Left cardiac atrium (tissue), 4 donors: ENCODE data around the gene MAML3. TPM values are rescaled to one million over a fixed set of nuclear protein-coding genes. Genes with fewer than 3 reads are reported as not detected.

Source experiments
- ATAC-seq, 2 donors: fragments of 200-7000 bp; cut with Tn5 transposase; one replicate each; pipeline ENCODE4 v1.9.1; 2020; ENCODE audit warnings: mild to moderate bottlenecking in 2 of 2, moderate library complexity in 2 of 2
- DNase-seq: peaks from one replicate; pipeline ENCODE4 v3.0.0-alpha.2; 2020
- intact Hi-C, 2 donors: fragments of 100-400 bp; cut with DNase I; formaldehyde crosslinking; loops; one replicate each; pipeline versions ENCODE4 v1.14.1 to v1.15.1; 2022 to 2023
- total RNA-seq, 2 donors: library from RNA; stranded (reverse); fragmentation: NEBNext Ultra II Directional; extraction: Animal tissue kit (Norgen Biotek cat#: 25700); gene quantifications; one replicate each; pipeline ENCODE4 v1.2.1, GENCODE V29; 2021
- donor health status: DM: no; HTN: yes; CAD: no.
- donor health status: DM: no; HTN: yes; CAD: no; lungs with severe emphysema.
- donor health status: DM: yes; HTN: yes; CAD: no.
- donor health status: Dilated cardiomyopathy.

Gene MAML3
- total RNA-seq, 2 donors from 2014 or later: 2.6 to 3.0 TPM

GRCh38 chr4:140003876-140004548, 150.0 kb downstream of the MAML3 start:
- DNase-seq (no peak), ATAC-seq (no peak)
- intact Hi-C loops: loop anchor here (10.0 kb wide), 3 partner anchors 251 to 269 kb away; no protein-coding TSS in a partner anchor

- no peak for ATAC-seq
- intact Hi-C loops: loop anchor here (10.0 kb wide), 3 partner anchors 255 to 265 kb away; no protein-coding TSS in a partner anchor
- DNase-seq: no peak
Observed at GRCh38 chr4:140000232-140000631, 153.8 kb downstream of the MAML3 start.

DNA sequence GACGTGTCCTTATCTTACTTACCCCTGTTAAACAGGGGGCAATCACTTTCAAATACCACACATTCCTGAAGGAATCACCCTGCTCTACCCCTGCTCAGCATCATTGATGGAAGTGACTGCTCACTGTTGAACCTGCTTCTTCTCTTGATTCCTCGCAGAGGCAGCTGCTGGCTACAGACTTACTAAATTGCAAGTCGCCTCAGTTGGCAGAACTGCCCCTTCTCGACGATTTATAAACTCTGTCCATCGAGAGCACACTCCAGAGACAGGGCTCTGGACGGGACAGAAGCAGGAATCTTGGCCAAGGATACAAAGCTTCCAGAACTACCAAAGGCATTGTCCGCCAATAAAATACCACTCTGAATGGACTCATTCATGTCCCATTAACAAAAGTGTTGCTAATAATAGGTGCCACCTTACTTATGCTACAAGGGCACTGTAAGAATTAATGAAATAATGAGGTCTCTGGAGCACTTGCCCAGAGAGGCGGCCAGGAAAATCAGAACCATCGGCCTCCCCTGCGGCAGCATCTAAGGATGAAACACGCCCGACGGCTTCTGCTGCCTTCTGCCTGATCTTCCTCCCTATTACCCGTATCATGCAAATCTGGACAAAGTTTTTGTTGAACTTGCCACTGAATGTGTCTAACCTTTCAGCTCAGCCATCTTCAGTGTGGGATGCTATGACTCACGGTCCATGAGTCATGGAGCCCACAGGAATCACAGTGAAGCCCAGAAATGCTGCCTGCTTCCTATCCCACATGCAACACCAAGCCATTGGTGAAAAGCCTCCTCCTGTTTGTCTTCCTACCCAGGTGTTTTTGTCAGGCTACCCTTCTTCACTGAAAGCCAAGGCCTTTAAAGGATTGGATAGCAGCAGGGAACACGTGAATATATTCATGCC, 164.9 kb downstream of the MAML3 start:
- ATAC-seq: peak; percentile 72 to 98
- intact Hi-C loops: no loop called here
- peak; percentile 71 for DNase-seq

DNA sequence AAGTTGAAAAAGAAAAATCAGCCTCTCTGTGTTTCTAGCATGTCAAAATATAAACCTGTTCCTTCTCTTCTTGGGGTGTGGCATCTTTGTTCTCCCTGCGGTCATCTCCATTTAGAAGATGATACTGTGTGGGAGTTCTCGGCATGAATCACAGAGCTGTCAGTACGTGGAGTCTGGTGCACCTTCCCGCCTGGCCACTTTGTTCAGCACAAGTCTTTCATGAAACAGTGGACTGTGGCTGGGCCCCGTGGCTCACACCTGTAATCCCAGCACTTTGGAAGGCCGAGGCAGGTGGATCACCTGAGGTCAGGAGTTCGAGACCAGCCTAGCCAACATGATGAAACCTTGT, 166.5 kb downstream of the MAML3 start:
- ATAC-seq: peak in 1 of 2 donors; percentile 36
- intact Hi-C loops: no loop called here

DNA sequence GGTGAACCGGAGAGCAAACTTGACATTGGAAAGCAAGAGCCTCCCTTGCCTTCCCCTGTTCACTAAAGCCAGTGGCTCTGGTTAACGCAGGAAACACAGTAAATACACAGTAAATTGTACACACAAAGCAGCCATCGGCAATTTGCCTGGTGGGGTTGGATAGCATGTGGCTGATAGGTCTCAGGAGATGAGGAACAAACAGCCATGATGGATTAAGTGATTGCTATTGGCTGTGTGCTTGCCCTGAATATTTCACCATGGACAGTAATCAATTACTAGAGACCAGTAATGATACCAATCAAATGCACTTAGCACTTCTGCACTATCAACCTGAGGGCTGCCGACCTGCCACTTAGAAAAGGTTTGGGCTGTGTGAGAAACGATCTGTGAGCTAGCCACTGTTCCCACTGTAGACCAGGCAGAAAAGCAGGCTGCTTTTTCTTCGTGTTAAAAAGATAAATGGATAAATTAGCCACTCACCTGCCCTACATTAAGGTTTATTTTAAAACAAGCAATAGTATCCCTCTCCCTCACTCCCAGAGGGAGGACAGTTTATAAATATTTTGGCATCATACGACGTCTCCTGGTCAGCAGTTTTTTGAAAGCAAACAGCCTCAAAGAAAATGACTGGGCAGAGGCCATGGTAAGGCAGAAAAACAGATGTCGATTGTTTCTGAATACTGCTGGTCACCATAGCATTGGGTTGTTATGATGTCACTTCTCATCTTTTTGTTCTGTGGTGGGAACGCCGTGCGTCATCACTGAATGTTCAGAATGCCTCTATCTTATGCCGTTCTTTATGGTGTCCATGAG, 167.1 kb downstream of the MAML3 start:
- intact Hi-C loops: no loop called here
- DNase-seq (no peak), ATAC-seq (peak; percentile 19 to 21)

More for the DNA sequence above, 166.5 kb downstream of the MAML3 start:
- no peak for DNase-seq

- intact Hi-C loops: no loop called here
Observed at GRCh38 chr4:139986106-139986505, 167.9 kb downstream of the MAML3 start.

DNA sequence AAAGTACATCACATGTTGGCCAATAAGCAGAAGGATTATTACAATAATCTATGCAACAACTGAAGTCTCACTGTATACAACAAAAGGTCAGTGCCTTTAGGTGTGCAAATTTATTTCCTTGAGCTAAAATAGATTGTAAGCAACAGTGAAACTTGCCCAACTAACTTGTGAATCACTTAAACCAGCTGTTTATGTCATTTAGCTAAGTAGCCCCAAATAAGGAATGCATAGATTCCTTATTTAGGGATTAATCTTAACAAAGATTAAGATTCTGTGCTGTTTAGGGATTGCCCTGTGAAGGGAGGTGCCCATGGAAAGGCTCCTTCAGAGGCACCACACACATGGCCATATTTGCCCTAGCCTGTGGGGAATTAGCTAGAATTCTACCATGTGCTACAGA, 168.6 kb downstream of the MAML3 start:
- intact Hi-C loops: no loop called here
- no peak for DNase-seq
- no peak for ATAC-seq

More at GRCh38 chr4:139986106-139986505, 167.9 kb downstream of the MAML3 start:
- ATAC-seq (no peak), DNase-seq (no peak)

DNA sequence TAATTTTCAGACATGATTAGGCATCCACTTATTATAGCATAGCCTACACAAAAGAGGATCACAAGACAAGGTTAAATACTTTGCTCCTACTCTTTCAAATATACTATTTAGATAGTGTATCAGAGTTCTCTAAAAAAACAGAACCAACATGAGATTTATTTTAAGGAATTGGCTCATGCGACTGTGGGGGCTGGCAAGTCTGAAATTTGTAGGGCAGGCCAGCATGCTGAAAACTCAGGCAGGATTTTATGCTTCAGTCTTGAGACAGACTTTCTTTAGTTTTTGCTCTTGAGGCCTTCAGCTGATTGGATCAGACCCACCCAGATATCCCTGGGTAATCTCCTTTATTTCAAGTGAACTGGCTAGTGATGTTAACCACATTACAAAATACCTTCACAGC, 169.5 kb downstream of the MAML3 start:
- ATAC-seq (no peak), DNase-seq (no peak)
- intact Hi-C loops: no loop called here

- no peak for DNase-seq
- ATAC-seq: peak in 1 of 2 donors; percentile 37
- intact Hi-C loops: no loop called here
Observed at GRCh38 chr4:139978692-139979091, 175.3 kb downstream of the MAML3 start.

- DNase-seq (no peak), ATAC-seq (no peak)
- intact Hi-C loops: no loop called here
Observed at GRCh38 chr4:139977838-139978609, 176.0 kb downstream of the MAML3 start.

GRCh38 chr4:139975830-139976272, 178.1 kb downstream of the MAML3 start:
- peak; percentile 70 to 80 for ATAC-seq
- no peak for DNase-seq
- intact Hi-C loops: no loop called here

- no peak for DNase-seq
- intact Hi-C loops: no loop called here
- ATAC-seq: no peak
Observed at GRCh38 chr4:139973616-139974015, 180.4 kb downstream of the MAML3 start.

- intact Hi-C loops: no loop called here
- ATAC-seq (no peak), DNase-seq (no peak)
Observed at GRCh38 chr4:139973015-139973414, 181.0 kb downstream of the MAML3 start.

DNA sequence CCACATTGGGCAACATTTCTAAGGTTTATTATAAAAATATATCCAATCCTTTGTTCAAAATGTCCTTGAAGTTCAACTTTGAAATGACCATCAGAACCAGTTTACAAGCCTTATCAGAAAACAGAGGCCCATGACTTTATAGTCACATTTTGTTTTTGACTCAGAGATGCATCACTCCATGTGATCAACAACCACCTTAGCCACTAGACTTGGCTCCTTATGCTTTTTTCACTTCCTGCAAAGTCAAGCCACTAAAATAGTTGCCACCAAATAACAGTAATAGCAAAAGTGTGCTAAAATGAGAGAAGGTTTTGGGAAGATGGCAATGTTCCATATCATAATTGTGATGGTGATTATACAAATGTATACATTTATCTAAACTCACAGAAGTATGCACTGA, 181.7 kb downstream of the MAML3 start:
- intact Hi-C loops: no loop called here
- ATAC-seq (no peak), DNase-seq (no peak)

DNA sequence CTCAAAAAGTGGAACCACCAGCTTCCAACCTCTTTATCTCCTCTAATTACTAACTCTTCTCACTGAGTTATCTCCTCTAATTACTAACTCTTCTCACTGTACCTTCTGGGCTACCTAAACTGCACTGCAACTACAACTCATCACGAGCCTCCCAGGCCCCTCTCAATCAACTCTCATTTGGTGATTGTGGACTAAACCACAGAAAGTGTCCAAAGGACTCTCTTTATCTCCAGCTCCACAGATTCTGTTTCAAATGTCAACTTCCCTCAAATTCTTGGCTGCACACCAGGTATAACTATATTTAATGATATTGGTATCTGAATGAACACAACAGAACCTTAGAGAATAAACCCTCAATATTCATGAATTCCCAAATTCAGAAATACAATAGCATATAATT, 182.9 kb downstream of the MAML3 start:
- intact Hi-C loops: no loop called here
- no peak for ATAC-seq

GRCh38 chr4:139969635-139970266, 184.2 kb downstream of the MAML3 start:
- intact Hi-C loops: no loop called here
- ATAC-seq: peak in 1 of 2 donors; percentile 65
- no peak for DNase-seq

More for the DNA sequence above, 182.9 kb downstream of the MAML3 start:
- DNase-seq: no peak

DNA sequence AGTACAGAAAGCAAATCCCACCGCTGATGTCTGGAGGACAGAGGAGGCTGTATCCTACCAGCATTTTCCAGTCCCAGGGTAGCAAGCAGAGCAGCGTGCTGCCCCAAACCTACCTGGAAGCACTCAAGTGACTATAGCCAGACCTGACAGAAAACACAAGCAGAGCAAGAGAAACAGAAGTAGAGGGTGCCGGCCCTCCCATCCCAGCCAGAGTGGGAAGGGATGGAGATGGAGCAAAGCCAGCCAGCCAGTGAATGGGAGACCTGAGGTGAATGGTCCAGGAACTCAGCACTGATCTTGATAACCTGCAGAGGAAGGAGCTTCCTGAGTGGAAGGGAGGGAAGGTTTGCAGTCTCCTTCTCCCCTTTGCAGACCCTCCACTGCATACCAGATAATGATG, 185.2 kb downstream of the MAML3 start:
- ATAC-seq: no peak
- intact Hi-C loops: no loop called here

DNA sequence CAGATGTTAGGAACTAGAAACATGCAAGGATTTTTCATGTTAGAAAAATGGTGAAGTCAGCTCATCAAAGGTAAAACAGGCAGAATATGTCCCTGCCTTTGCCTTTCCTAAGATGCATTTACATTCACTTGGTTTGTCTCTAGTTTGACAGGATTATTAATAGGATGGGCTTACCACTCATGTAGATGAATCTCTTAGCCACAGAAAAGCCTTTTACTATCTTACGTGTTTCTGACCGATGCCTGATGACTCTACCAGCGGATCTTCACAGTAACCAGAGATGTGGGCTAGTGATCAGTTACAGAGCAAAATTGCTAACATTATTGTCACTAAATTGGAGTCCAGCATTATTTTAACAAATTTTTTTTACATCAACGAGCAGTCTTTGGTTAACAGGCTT, 187.6 kb downstream of the MAML3 start:
- DNase-seq (no peak), ATAC-seq (no peak)
- intact Hi-C loops: no loop called here

More for the DNA sequence above, 185.2 kb downstream of the MAML3 start:
- DNase-seq: no peak
